Activated T-cell treated with anti-CD3 and anti-CD28 coated beads for 24 hours (primary cell): ENCODE measurements around the gene SLC35A3.
"Not testable (repeated sequence)": the region's sequence is repeated elsewhere in the genome, so short reads cannot be mapped to it uniquely, and the experiment has no call there.

Experiments used
- DNase-seq: peaks from one replicate; pipeline ENCODE4 v3.0.0-alpha.2; 2020; ENCODE audit warnings: low read depth

The SLC35A3 gene

DNA sequence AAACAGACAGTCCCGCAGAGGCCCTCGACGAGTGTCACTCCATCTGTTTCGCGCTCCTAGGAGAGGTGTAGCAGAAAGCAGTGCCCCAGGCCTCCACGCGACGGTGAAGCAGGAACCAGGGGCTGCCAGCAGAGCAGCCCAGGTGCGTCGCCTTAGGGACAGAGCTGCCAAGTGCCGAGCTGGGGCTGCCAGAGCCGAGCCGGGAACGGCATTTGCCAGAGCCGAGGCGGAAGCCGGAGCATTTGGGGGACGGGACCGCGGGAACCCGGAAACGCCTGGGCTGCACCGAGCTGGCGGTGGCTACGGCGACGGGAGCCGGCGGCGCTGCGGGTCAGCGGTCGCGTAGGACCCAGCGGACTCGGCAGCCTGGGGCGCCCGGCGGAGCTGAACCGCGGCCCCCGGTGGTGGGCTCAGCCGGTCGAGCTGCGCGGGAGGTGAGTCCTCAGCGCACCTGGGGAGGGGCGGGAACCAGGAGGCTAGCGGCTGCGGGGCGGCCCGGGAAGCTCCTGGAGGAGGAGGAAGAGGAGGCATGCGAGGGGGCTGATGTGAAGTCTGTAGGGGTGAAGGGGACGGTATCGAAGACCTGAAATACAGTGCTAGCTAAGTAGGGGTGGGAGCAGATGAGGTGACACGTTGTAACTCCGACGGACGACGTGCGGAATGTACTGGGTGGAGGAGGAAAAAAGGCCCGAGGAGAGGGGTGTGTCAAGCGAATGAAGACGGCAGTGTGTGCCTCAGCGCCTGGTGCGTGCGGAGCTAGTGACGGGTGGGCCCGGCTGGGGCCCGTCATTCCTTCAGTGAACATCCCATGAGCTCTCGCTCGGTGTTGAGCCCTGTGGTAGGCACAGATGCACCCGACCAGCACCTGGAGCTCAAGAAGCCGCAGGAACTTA is at the start of gene SLC35A3:
SLC35A3 (plus strand) TSS at position 268 of the 893 bp plus-strand sequence. CDS start 23,559 bp downstream, outside the sequence.
- DNase-seq = peak; percentile 77

DNA sequence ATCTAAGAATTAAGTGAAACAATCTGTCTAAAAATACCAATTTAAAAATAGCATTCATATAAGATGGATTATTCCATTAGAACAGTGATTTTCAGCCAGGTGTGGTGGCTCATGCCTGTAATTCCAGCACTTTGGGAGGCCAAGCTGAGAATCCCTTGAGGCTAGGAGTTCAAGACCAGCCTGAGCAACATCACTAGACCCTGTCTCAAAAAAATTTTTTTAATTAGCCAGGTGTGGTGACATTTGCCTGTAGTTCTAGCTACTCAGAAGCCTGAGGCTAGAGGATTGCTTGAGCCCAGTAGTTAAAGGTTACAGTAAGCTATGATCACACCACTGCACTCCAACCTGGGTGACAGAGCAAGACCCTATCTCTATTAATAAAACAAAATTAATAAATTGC is 35.0 kb upstream of the SLC35A3 start:
- DNase-seq = no peak

DNA sequence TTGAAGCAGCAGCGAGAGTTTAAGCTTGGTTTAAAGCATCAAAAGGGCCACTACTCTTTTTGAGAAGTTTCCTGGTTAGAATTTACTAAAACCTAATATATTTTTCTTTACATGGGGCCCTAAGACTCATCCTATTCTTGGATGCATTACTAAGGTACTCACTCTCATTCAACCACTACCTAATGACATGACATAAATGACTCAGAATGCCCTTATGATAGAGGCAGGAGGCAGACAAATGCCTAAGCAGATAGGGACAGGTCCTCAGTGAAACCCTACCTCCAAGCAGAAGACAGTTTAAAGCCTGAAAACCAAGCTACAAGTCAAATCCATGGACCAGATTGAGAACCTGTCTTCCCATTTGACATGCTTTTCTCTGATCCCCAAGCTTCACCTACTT is 34.3 kb upstream of the SLC35A3 start:
- DNase-seq = no peak

DNA sequence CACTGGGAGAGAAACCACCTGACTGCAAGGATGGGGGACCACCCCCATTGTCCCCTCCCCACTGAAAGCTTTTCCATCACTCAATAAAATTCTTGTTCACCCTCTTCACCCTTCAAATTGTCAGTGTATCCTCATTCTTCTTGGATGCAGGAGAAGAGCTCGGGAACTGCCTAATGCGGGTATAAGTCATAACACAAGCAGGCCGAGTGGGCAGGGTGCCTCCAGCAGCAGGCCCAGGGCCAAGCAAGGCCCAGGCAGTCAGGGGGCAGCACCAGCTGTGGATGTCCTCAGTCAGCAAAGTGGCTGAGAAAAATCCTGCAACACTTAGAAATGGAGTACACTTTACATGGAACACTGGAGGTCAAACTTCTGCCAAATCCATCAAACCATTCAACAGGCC is 33.7 kb upstream of the SLC35A3 start:
- no peak for DNase-seq

DNA sequence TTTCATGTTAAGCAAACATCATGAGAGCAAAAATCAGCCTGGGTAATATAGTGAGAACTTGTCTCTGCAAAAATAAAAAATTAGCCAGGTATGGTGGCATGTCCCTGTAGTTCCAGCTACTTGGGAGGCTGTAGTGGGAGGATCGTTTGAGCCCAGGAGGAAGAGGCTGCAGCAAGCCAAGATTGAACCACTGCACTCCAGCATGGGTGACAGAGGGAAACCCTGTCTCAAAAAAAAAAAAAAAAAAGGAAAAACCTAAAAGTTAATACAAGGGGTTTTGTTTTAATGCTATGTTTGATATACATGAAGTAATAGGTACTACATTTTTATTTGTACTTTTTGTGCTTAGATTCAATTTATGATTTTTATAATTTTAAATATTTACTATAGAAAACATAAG is 27.1 kb upstream of the SLC35A3 start:
- no peak for DNase-seq

DNA sequence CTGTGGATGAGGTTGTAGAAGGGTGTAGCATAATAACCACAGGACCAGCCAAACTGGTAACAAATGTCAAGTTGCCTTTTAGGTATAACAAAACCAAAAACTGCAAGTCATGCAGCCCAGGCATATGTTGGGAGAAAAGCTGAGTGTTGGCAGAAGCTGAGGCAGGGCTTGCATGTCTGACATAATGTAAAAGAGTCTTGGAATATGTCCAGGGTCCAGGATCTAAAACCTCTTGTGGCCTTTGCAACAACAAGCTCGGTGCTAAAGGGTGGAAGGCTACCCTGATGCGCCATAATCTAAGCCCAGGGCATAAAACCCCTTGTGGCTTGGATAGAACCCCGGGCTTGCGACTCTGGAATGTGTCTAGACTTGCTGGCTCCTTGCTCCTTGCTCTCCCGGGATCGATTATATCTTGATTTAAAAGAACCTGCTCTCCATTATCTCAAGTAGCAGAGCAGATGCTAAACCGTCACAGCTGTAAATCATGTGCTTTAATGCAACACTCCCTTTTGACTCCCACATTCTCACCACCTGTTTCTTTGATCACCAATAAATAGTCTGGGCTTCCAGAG is 26.5 kb upstream of the SLC35A3 start:
- DNase-seq = no peak

DNA sequence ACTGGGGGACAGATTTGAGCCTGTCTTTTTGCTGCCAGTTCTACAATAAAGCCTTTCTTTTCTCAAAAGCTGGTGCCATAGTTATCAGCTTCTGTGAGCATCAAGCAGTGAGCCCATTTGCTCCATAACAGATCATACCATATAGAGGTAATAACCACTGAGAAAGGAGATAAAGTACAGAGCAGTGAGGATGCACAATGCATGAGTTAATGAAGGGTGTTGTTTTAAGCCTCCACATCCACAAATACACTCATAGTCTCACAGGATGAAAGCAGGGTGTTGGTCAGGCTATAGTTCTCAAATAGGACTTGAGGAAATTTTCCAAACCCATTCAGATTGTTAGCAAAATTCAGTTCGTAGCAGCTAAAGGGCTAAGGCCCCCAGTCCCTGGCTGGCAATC is 25.6 kb upstream of the SLC35A3 start:
- DNase-seq = no peak

DNA sequence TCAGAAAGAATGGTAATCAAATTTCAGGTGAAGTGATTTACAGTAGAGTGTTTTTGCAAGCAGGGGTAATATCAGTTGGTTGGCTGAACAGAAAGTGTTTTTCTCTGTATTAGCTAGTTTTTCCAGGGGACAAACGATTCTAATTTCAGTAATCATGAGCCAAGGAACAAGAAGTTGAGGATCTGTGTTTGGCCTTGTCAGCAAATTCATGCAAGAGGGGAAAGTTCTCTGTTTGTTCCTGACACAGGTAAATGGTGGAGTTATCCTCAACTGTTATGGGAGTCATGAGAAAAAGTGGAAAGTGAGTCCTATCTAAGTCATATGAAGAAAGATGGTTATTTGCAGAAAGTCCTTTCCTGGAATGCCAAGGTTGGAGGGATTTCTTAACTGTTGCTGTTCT is 24.6 kb upstream of the SLC35A3 start:
- no peak for DNase-seq

DNA sequence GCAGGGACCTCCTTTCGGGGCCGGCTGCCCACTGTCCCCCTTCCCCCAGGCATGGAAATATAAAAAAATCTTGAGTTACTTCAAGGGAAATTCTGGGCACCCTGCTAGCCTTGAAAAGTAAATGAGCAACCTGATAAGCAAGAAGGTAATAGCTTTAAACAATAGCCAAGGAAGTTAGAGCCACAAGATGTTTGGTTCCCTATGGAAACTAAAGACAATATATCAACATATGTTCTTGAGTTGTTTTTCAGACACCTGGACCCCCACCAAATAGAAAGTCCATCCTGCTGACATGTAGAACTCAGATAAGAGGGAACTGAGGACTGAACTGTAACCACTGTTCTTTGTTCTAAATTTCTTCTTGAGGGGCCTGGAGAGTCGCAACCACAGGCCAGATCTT is 19.3 kb upstream of the SLC35A3 start:
- DNase-seq = no peak

DNA sequence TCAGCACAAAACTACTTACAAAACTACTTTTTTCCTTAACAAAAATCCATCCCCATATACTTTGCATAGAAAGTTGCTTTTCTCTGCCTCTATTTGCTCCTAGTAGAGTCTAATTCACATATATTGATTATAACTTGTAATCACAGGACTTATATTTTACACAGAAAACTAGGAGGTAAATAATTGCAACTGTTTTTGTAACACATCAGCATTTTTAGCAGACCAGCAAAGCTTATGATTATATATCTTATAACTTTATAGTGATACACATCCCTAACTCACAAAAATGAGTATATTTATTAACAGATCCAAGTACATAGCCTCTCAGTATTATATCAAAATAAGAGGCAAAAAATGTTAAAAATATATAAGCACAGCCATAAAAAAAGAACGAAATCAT is 17.3 kb upstream of the SLC35A3 start:
- no peak for DNase-seq

DNA sequence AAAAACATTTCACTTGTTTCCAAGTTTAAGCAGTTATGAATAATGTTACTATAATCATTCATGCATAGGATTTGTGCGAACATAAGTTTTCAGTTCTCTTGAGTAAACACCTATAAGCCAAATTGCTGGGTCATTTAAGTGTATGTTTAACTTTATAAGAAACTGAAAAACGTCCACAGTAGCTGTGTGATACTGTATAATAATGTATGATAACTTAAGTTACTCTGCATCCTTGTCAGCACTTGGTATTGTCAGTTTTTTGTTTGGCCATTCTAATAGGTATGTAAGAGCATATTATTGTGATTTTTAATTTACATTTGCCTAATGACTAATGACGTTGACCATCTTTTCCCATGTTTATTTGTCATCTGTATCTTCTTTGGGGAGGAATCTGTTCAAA is 14.4 kb upstream of the SLC35A3 start:
- DNase-seq = no peak

DNA sequence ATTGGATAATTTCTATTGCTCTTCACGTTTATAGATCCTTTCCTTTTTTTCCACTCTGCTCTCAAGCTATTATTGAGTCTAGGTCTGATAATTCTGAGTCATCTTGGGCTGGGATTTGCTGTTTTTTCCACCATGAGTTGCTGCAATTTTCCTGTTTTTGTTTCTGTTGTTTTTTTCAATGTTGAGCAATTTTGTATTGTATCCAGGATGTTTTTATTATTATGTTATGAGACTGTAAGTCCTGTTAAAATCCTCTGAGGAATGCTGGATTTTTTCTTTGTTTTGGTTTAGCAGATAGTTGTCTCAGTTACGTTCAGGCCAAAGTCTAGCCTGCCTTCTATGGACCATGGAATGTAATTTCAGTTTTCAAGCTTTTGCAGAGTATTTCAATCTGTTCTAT is 13.0 kb upstream of the SLC35A3 start:
- DNase-seq = no peak

DNA sequence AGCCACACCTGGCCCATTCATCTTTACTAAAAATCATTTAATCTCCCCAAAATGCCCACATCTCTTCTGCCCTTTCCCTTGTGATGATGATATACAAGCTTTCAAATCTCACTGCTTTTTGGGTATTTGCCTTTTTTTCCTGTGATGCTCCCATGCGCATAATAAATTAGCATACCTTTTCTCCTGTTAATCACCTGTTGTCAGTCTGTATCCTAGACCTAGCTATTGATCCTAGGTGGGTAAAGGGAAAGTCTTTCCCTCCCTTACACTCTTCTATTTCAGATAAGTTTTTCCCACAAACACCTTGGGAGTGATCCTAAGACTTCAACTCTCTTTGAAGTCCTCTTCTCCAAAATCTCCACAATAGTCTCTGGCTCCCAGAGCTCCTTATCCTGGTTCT is 12.0 kb upstream of the SLC35A3 start:
- DNase-seq = no peak

DNA sequence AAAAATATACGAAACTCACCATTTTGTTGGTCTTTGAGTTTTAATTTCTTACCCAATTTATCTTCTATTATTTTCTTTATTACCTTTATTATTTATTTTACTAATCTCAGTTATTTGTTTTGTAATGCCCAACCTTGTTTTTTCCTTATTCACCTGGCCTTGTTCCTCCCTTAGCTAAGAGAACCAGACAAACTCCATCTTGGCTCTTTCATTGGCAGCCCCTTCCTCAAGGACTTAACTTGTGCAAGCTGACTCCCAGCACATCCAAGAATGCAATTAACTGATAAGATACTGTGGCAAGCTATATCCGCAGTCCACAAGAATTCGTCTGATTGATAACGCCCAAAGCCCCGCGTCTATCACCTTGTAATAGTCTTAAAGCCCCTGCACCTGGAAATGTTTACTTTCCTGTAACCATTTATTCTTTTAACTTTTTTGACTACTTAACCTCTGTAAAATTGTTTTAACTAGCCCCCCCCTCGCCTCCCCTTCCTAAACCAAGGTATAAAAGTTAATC is 10.5 kb upstream of the SLC35A3 start:
- DNase-seq = not testable (repeated sequence)

DNA sequence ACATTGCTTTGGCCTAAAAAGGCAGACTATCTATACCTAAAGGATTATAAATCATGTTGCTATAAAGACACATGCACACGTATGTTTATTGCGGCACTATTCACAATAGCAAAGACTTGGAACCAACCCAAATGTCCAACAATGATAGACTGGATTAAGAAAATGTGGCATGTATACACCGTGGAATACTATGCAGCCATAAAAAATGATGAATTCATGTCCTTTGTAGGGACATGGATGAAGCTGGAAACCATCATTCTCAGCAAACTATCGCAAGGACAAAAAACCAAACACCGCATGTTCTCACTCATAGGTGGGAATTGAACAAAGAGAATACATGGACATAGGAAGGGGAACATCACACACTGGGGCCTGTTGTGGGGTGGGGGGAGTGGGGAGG is 9.5 kb upstream of the SLC35A3 start:
- DNase-seq = not testable (repeated sequence)

DNA sequence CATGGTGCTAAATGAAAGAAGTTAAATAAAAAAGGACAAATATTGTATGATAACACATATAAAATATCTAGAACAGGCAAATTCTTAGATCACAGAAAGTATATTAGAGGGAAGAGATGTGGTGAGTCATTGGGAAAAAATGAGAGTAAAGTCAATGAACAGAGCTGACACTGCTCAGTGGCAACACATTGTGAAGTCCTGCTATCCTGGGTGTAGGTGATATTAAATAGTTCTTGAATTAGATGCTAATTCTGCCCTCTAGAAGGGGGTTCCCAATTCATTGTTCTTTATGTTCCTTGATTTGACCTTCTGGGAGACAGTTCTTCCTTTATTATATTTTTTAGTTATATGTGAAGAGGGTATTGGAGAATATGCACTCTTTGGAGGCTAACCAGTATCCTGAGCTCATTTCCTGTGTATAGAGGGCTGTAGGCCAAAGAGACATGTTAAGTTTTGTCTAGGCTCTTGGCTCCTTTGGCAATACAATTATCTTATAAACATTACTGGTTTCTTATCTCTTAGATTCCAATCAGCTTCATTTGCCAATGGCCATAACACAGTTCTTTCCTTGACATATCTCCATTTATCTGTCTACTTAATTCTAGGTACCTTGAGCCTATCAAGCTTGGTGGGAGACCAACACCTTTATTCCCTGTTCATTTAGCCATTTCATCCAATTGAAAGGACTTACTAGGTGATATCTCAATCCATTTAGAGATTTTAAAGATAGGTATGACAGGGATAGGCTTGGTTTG is 6.6 kb upstream of the SLC35A3 start:
- DNase-seq = no peak

DNA sequence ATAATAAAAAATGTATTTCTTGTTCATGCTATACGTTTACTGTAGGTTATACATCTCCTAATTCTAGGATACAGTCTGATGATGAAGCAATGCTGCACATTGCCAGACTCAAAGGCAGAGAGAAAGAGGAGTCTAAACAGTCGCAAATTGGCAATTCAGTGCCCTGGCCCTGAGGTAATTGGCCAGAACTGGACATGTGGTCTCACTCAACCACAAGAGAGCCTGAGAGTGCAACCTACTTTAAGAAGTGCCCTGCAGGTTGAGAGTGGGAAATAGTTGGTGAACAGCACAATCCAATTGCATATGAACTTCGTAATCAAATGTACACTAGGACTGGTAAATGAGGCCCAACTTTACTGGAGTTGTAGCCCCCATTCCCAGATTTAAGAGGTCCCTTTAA is 5.0 kb upstream of the SLC35A3 start:
- no peak for DNase-seq

DNA sequence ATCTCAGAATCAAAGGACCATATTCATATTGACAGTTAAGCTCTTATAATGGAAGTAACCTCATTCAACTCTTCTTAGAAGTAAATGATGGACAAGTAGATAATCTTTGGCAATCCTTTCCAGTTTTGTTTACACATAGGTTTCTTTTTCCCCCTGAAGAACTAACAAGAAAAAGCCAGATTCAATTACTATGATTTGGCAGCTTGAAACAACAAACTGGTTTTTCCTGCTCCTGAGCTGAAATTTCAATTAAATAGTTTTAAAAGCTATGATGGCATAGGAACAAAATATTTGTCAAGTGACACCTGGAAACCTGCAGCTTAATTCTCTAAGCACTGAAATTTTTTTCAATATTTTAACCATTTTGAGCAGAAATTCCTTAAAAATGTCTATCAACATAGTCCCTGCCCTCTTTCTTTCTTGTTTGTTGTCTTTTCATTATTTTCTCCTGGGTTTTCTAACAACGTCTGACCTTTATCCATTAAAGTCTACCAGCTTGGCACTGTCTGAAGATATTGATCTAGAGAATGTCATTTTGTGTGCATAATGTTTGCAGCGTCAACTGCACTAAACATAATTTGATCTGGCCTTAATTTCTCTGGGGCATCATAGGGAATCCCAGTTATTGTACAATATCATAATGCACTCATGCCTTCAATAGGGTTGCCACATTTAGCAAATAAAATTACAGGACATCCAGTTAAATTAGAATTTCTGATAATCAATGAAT is 4.0 kb upstream of the SLC35A3 start:
- no peak for DNase-seq

DNA sequence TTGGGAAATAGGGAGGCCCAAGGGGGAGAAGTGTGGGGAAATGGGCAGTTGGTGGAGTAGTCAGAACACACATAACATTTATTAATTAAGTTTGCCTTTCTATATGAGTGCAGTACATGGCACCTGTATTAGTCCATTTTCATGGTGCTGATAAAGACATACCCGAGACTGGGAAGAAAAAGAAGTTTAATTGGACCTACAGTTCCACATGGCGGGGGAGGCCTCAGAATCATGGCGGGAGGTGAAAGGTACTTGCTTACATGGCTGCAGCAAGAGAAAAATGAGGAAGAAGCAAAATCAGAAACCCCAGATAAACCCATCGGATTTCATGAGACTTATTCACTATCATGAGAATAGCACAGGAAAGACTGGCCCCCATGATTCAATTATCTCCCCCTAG is 1.6 kb upstream of the SLC35A3 start:
- no peak for DNase-seq

DNA sequence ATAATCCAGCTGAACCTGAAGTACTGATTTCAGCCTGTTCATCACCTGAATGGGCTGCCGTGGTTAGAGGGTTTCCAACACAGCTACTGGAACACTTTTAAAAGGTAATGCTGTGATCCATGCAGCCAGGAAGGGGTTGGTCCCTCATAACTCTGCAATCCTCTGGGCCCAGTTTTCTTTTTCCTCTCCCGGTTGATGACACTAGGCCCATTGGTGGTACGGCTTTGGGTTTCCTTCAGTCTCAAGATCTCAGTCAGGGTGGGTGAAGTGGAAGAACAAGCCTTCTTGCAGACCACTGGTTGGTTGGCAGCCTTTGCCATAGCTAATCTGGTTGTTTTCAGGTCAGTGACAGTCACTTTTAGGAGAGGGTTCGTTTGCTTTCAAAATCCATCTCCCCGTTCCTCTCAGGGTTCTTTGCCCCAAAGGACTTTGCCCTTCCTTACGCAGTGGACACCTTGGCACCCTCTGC is 502 bp upstream of the SLC35A3 start:
- peak; percentile 1 for DNase-seq

DNA sequence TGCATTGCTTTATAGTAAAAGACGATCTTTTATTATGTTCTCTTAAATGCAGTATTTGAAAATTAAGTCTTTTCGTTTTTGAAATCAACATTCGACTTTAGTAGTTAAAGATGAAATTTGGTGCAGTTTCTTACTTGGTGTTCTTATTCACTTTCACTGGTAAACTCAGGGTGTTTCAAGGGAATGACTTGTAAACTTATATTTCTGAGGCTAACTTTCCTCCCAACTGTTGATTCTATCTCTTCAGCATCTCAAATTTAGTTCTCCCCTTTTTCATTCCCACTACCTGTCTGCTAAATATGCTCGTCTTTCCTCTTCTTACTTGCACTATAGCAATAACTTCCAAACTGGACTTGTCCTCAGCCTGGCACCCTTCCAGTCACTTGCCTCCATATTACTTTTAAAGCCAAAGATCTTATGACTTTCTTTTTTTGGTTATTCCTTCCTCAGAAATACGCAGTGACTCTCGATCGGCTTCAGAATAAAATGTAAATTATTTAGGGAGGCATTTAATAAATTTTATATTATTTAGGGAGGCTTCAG is 988 bp downstream of the SLC35A3 start:
- no peak for DNase-seq

DNA sequence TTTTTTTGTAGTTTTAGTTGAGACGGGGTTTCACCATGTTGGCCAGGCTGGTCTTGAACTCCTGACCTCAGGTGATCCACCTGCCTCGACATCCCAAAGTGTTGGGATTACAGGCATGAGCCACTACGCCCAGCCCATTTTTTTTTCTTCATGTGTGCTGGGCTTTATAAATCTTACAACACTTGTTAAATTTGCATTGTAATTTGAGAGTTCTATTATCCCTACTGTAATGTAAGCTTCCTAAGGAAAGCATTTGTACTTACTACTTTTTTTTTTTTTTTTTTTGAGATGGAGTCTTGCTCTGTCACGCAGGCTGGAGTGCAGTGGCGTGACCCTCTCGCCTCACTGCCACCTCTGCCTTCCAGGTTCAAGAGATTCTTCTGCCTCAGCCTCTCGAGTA is 2.3 kb downstream of the SLC35A3 start:
- not testable (repeated sequence) for DNase-seq
